Ramos (cell line): ENCODE data around the gene PTPRM.

ENCODE experiments used
- in situ Hi-C: fragments of 300-500 bp; cut with MboI; formaldehyde crosslinking; loops from one replicate; pipeline ENCODE4 v1.14.3; 2022; ENCODE audit warnings: low sequenced_read_pairs; ENCODE audit not compliant: unreplicated experiment

Gene PTPRM

GRCh38 chr18:8319798-8320489 lies 752.8 kb downstream of the PTPRM start:
- in situ Hi-C loops: no loop called here

DNA sequence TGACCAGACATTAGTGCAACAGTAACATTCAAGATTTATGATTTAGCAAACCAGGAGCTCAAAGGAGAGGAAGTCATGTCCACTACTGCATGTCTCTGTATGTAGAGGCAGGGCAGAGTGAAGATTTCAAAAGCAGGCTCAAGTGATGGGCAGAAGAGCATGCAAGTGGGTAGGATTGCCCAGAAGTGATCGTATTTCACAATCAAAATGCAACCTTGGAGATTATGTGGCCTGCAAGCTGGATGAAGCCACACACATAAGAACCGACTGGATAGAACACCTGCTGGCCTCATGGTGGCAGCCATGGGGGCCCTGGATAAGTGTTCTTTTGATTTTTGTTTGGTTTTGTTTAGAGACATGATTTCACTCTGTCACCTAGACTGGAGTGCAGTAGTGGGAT lies 755.4 kb downstream of the PTPRM start:
- in situ Hi-C loops: no loop called here

DNA sequence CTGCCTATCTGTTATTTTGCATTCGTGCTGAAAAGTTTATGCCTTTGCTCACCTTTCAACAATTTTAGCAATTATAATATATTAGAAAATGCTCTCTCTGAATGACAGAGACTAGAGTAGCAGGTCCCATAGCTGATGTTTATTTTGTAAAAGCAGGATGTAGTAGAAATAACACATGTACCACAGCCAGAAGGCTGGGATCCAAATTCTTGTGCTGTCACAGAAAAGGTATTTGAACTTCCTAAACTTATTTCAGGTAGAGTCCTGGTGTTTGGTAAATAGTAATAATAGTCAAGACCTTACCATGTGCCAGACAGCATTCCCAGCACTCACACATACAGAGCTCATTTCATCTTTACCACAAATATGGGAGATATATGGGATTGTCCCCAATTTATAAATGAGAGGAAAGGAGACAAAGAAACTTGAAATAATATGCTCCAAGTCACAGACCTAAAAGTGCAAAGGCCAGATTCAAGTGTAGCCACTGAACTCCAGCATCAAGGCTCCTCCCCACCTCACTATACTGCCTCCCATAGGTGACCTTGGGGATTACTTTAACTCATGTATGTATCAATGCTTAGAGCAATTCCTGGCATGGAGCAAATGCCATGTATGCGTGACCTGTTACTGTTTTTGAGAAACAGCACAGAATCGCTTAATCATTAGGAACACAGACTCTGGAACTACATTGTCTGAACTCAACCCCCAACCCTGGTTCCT lies 757.4 kb downstream of the PTPRM start:
- in situ Hi-C loops: no loop called here

- in situ Hi-C loops: no loop called here
These were observed 759.8 kb downstream of the PTPRM start for GRCh38 chr18:8326763-8327394.

DNA sequence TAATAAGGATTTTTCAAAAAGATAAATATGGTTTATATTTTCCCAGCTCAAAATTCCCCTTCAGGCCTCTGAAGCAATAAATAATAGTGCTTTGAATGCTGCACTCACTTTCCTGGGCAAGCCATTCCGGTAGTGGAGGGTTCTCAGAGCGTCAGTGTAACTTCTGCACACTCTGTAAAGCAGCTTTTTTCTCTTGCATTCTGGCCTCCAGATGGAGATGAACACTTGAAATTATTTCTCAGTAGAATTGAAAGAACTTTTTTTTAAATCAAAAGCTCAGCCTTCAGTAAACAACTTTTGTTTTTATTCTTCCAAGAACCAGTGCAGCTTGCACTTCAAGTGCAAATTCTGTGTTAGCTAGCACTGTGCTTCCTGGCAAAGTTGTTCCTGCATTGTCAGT lies 761.0 kb downstream of the PTPRM start:
- in situ Hi-C loops: no loop called here

DNA sequence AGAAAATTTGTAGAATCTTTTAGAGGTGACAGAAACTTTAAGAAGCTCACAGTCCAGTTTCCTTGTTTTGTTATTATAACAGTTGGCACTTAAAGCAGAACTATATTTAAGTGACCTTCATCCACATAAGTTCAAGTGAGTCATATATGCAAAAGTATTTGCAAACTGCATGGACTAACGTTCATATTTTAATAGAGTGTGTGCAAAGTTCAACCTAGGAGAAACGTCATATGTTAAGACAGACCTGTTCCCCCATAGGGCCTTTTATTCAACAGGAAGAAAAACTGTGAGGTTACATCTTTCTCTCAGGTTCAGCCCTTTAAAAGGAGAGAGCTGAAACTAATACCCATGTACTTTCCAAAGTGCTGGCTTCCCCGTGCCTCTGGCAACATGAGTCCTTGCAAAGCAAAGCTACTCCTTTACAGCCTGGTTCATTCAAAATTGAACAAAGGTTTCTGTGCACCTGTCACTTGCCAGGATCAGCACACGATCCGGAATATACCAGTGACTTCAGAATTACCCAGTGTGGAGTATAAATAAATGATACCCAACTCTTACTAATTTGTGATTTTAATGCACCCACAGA lies 762.2 kb downstream of the PTPRM start:
- in situ Hi-C loops: no loop called here

- in situ Hi-C loops: no loop called here
These were observed 763.5 kb downstream of the PTPRM start for GRCh38 chr18:8330575-8330974.

DNA sequence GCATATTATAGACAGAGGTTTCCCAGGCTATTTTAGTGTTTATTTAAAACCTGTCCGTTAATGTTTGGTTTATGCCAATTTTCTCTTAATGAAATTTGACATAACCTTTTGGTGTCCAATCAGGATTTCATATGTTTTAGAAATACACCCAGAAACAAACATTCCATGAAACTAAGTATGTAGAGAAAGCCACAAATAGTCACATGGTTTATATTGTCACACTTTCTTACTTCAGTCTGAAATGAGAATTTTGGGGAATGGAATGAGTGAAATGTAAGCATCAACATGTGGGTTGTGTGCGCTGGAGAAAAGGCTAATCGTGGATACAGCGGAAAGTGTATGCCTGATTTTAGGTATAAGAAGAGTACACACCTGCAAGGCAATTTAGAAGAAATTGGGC lies 765.2 kb downstream of the PTPRM start:
- in situ Hi-C loops: no loop called here

GRCh38 chr18:8333961-8334360 lies 766.8 kb downstream of the PTPRM start:
- in situ Hi-C loops: no loop called here

- in situ Hi-C loops: no loop called here
These were observed 770.1 kb downstream of the PTPRM start for GRCh38 chr18:8337211-8337610.

GRCh38 chr18:8339210-8339609 lies 772.1 kb downstream of the PTPRM start:
- in situ Hi-C loops: no loop called here

DNA sequence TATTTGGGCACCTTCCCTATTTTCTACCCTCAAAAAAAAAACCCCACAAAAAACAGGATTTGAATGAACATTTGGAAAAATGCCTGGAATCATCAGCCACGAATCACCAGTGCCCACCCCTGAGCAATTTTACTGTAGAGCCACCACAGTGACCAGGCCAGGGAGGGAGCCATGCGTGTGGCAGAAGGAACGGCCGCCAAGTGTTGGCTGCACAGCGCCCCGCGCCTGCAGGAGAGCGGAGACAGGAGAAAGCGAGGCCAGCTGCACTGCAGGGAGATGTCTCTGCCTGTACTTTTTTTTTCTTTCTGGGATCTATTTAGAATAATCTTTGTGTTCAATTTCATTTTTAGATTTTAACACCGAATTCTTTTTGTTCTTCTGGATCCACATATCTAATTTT lies 772.8 kb downstream of the PTPRM start:
- in situ Hi-C loops: no loop called here

DNA sequence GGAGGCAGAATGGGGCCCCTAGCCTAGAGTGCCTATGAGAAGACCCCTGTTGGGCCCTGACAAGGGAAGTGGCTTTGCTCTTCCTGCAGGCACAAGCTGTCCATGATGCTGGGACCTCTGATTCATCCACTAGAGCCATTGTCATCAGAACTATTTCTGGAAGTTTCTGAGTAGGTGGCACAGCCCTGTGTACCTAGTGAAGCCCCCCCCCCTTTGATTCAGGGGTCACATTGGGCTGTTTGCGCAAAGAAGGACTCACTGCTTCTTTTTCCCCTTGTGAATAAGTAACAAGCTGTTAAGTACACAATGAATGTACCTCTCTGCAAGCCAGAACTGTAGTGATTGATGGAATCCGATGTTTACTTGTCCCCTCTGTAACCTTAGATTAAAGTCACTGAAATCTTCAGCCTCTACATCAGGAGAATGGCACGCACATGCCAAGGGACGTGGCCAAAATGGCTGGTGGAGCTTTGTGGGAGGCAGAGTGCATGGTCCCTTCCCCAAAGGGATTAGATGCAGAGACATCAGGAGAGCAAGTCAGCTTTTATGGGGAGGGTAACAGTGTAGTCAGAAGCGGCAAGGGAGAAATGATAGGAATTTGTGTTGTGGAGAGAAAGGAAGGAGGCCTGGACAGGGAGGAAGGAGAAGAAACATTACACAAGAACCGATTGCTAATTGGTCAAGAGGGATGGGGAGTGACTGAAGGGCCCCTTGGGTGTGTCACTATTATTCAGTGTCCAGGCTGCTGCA lies 774.5 kb downstream of the PTPRM start:
- in situ Hi-C loops: no loop called here

GRCh38 chr18:8348051-8348720 lies 781.1 kb downstream of the PTPRM start:
- in situ Hi-C loops: no loop called here

DNA sequence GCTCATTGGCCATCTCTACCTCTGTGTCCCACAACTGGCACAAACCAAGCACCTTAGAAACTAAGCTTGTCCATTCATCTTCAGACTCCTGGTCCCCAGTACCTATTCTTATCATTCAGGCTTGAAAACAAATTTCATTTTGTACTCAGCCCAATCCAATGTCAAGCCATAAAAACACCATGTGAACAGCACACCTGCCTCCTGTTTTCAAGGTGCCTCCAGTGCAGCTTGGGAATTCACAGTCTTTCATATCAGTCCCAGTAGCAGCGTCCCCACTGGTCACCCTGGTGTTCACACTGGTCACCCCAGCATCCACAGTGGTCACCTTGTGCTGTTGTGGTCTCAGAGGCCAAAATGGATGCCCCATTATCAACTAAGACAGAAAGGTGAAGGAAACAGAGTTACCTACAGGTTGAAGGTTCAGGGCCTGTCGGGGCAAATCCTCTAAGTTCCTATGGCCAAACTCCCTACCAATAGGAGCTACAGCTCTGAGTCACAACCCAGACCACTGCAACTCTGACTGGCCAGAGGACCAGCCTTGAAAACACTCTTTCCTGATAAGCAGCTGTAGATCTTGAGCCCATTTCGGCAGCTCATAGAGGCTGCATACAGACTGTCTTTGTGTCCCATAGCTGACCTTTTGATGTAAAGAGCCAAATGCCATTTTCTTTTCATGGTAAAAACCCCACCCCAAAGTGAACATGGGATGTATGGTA lies 782.6 kb downstream of the PTPRM start:
- in situ Hi-C loops: no loop called here

- in situ Hi-C loops: no loop called here
These were observed 783.5 kb downstream of the PTPRM start for GRCh38 chr18:8350628-8351027.

DNA sequence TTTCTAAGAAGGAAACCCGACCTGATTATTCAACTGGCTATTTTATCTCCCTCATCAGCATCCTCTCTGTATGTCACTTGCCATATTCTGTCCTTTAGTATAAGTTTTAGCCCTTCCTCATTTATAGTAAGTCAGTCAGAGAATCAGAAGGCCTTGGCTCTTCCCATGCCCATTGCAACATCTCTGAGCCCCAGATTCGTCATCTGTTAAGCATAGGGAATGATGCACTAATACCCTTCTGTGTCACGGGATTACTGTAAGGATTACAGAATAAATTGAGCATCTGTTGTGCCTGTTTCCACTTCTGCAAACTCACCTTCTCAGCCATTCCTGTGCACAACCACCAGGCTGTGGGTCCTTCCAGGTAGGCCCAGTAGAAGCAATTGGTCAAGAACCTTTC lies 784.0 kb downstream of the PTPRM start:
- in situ Hi-C loops: no loop called here

DNA sequence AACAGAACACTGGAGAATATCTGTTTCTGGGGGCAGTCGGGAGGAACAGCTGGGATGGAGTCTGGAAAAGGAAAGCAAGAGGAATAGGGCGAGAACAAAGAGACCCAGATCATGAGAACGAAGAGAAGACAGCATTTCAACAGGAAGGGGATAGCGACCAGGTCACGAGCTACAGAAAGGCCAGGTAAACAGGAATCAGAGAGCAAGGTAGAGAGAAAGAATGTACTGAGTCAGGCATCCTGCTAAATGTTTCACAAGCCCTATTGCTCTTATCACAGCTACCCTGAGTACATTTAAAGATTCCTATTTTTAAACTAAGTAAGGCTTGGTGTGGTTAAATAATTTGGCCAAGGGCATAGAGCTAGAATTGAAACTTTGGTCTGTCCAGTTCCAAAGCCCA lies 787.2 kb downstream of the PTPRM start:
- in situ Hi-C loops: no loop called here

DNA sequence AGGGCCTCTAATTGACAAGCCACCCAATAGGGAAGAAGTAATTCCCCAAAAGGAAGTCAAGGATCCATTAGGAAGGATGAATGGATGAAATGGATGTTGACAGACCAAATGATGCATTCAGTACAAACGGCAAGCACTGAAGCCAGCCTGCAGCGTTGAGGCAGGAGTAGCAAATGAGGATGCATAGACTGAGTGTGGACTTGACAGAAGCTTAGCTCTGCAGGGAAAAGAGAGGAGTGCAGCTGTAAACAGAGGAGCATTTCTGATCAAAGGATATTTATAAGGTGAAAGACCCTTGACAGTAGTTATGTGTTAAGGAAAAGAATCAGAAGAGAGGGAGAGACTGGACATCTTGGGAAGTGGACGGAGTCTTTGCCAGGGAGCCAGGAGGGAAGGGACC lies 788.9 kb downstream of the PTPRM start:
- in situ Hi-C loops: no loop called here
